ENCODE measurements around the gene IRF2BP2.
"Not testable (repeated sequence)": the region's sequence is repeated elsewhere in the genome, so short reads cannot be mapped to it uniquely, and the experiment has no call there.

The IRF2BP2 gene

DNA sequence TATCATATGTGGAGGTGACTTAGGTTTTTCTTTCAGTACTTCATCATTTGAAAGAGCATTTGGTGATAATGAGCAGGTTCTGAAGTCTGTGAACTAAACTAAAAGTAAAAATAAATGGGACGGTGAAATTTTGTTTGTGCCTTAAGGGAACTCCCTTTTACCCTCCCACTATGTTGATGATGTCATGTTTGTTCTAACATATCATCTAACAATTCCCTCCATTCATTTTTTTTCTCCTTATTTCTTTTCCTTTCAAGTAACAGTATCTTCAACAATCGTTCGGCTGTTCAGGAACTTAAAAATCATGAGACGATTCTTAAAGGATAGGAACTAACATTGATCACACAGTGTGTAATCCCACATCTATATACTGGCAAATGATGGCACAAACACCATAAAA is 30.0 kb upstream of the IRF2BP2 start:
- Histone ChIP-seq H4K8ac (ENCODE audit: low read depth, low read length) (no peak overlapping the region), H4K5ac (ENCODE audit: low read length) (no peak overlapping the region), H3K9ac (ENCODE audit: low read length) (no peak overlapping the region), H3K79me2 (ENCODE audit: control insufficient read depth, insufficient read depth, low read length) (no peaks in the 10 kb centered on the region), H3K23ac (ENCODE audit: low read length) (no peak overlapping the region), H3K18ac (ENCODE audit: low read length) (no peak overlapping the region), H2BK15ac (replicated peaks; ENCODE audit: low read depth) (no peak overlapping the region), H2BK5ac (ENCODE audit: low read length) (no peak overlapping the region), H3K27me3 (ENCODE audit: insufficient read depth, low read length, poor library complexity) (no peaks in the 10 kb centered on the region), H2AK5ac (ENCODE audit: low read length) (no peak overlapping the region), H3K56ac (ENCODE audit: low read length) (no peak overlapping the region), H3K36me3 (ENCODE audit: control insufficient read depth, insufficient read depth, low read length) (no peaks in the 10 kb centered on the region), H3K4me1 (ENCODE audit: control insufficient read depth, low read depth, low read length) (no peaks in the 10 kb centered on the region), H2BK120ac (ENCODE audit: low read depth, low read length) (no peak overlapping the region), H3K4ac (ENCODE audit: low read depth, low read length) (no peak overlapping the region), H3K4me2 (ENCODE audit: low read length) (no peak overlapping the region), H3K4me3 (ENCODE audit: low read length) (no peak overlapping the region), H3K79me1 (ENCODE audit: low read length) (no peaks in the 10 kb centered on the region), H3K27ac (ENCODE audit: low read depth, low read length) (no peak overlapping the region)
- WGBS (ENCODE audit: extremely low coverage, insufficient coverage, low lambda C conversion rate): 100% methylated on average over 2 of the region's 4 CpGs
- DNase-seq: no peak

DNA sequence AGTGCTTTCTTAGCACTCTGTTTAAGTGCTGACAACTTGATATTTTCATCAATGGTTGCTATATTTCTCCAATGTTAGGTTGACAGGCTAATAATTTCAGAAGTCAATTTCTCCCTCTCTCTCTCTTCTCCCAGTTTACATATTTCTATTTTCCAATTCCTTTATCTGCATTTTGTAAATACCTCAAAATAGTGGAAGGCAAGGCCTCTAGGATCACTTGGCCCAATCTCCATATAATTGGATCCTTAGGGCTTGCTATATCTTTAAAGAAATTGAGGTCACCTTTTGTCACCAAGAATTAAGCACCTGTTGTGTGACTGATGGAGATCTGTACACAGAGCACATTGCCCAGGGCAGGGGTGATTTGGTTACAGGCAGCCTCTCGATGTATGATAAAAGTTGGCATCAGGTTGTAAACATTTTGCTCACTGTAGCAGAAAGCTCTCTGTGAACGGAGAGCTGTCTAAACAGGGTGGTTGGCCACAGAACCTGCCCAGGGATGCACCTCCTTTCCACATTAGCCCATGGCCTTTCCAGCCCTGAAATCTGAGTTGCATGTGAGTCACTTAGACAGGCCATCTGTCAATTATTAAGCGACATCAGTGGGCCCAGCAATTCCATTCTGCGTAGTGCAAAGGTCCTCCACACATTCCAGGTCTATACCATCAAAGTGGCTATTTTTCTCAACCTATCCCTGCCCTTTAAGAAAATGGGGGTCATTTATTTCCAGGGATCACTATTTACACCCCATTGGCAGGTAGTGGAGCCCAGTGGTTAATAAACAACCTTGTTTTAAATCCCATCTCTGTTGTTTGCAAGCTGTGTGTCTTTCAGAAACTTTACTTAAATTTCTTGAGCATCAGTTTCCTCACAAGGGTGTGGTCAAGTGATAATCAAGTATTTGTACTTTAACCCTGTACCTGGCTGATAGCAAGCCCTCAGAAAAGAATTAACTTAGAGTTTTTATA is 29.1 kb upstream of the IRF2BP2 start:
- Histone ChIP-seq H3K4ac (ENCODE audit: low read depth, low read length) (no peak overlapping the region), H3K18ac (ENCODE audit: low read length) (no peak overlapping the region), H2BK15ac (replicated peaks; ENCODE audit: low read depth) (no peak overlapping the region), H4K5ac (ENCODE audit: low read length) (no peak overlapping the region), H3K36me3 (ENCODE audit: control insufficient read depth, insufficient read depth, low read length) (no peaks in the 10 kb centered on the region), H3K9ac (ENCODE audit: low read length) (no peak overlapping the region), H2BK5ac (ENCODE audit: low read length) (no peak overlapping the region), H3K4me2 (ENCODE audit: low read length) (no peak overlapping the region), H2AK5ac (ENCODE audit: low read length) (no peak overlapping the region), H4K8ac (ENCODE audit: low read depth, low read length) (no peak overlapping the region), H2BK120ac (ENCODE audit: low read depth, low read length) (no peak overlapping the region), H3K27me3 (ENCODE audit: insufficient read depth, low read length, poor library complexity) (no peaks in the 10 kb centered on the region), H3K79me2 (ENCODE audit: control insufficient read depth, insufficient read depth, low read length) (no peaks in the 10 kb centered on the region), H3K4me1 (ENCODE audit: control insufficient read depth, low read depth, low read length) (no peaks in the 10 kb centered on the region), H3K23ac (ENCODE audit: low read length) (no peak overlapping the region), H3K56ac (ENCODE audit: low read length) (no peak overlapping the region), H3K27ac (ENCODE audit: low read depth, low read length) (no peak overlapping the region), H3K4me3 (ENCODE audit: low read length) (no peak overlapping the region), H3K79me1 (ENCODE audit: low read length) (no peaks in the 10 kb centered on the region)
- no peak for DNase-seq
- no CpG with 5 or more reads among the region's 4 CpGs for WGBS (ENCODE audit: extremely low coverage, insufficient coverage, low lambda C conversion rate)

DNA sequence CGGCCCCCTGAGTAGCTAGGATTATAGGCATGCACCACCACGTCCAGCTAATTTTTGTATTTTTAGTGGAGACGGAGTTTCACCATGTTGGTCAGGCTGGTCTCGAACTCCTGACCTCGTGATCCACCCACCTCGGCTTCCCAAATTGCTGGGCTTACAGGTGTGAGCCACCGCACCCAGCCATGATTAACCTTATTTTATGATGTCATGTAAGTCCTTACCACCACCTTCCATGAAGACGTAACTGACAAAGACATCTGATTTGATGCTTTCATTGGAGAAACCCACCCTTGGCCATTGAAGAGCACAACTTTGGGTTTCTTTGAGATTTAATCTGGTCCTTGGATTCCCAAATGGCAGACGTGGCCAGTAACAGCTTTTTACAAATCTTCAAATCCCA is 24.9 kb upstream of the IRF2BP2 start:
- H3K36me3 ChIP-seq (ENCODE audit: control insufficient read depth, insufficient read depth, low read length); DNase-seq; H3K56ac ChIP-seq (ENCODE audit: low read length); H4K5ac ChIP-seq (ENCODE audit: low read length); H3K79me2 ChIP-seq (ENCODE audit: control insufficient read depth, insufficient read depth, low read length); H3K79me1 ChIP-seq (ENCODE audit: low read length); H4K8ac ChIP-seq (ENCODE audit: low read depth, low read length); H3K4me1 ChIP-seq (ENCODE audit: control insufficient read depth, low read depth, low read length); H3K18ac ChIP-seq (ENCODE audit: low read length); H2BK5ac ChIP-seq (ENCODE audit: low read length); H2BK120ac ChIP-seq (ENCODE audit: low read depth, low read length); H3K27ac ChIP-seq (ENCODE audit: low read depth, low read length); H3K4me3 ChIP-seq (ENCODE audit: low read length); H3K9ac ChIP-seq (ENCODE audit: low read length); H2BK15ac ChIP-seq (replicated peaks; ENCODE audit: low read depth); H3K4me2 ChIP-seq (ENCODE audit: low read length); H2AK5ac ChIP-seq (ENCODE audit: low read length); H3K23ac ChIP-seq (ENCODE audit: low read length); H3K27me3 ChIP-seq (ENCODE audit: insufficient read depth, low read length, poor library complexity); H3K4ac ChIP-seq (ENCODE audit: low read depth, low read length): not testable (repeated sequence)
- no CpG with 5 or more reads among the region's 9 CpGs for WGBS (ENCODE audit: extremely low coverage, insufficient coverage, low lambda C conversion rate)

DNA sequence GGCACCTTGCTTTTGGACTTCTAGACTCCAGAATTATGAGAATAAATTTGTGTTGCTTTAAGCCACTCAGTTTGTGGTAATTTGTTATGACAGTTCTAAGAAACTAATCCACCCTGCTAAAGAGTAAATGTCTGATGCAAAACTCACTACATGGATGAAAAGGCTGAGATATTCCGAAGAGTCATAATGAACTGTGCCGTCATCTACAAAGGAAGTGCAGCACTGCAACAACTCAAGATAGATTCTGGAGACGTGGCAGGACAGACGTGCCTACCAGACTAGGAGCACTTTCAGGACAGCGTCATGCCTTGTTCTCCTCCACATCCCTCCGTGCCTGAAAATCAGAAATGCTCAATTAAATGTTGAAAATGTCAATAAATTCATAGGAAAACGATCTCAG is 24.4 kb upstream of the IRF2BP2 start:
- no peak overlapping the region for H2BK120ac ChIP-seq (ENCODE audit: low read depth, low read length)
- no peak overlapping the region for H4K8ac ChIP-seq (ENCODE audit: low read depth, low read length)
- H4K5ac ChIP-seq (ENCODE audit: low read length): no peak overlapping the region
- WGBS (ENCODE audit: extremely low coverage, insufficient coverage, low lambda C conversion rate): no CpG with 5 or more reads among the region's 7 CpGs
- no peak overlapping the region for H2AK5ac ChIP-seq (ENCODE audit: low read length)
- H3K9ac ChIP-seq (ENCODE audit: low read length): no peak overlapping the region
- no peak overlapping the region for H3K4ac ChIP-seq (ENCODE audit: low read depth, low read length)
- no peak overlapping the region for H3K18ac ChIP-seq (ENCODE audit: low read length)
- H3K4me2 ChIP-seq (ENCODE audit: low read length): no peak overlapping the region
- H3K56ac ChIP-seq (ENCODE audit: low read length): no peak overlapping the region
- H3K23ac ChIP-seq (ENCODE audit: low read length): no peak overlapping the region
- no peaks in the 10 kb centered on the region for H3K27me3 ChIP-seq (ENCODE audit: insufficient read depth, low read length, poor library complexity)
- no peaks in the 10 kb centered on the region for H3K36me3 ChIP-seq (ENCODE audit: control insufficient read depth, insufficient read depth, low read length)
- H3K4me3 ChIP-seq (ENCODE audit: low read length): no peak overlapping the region
- no peak overlapping the region for H3K27ac ChIP-seq (ENCODE audit: low read depth, low read length)
- no peak overlapping the region for H2BK5ac ChIP-seq (ENCODE audit: low read length)
- no peaks in the 10 kb centered on the region for H3K79me1 ChIP-seq (ENCODE audit: low read length)
- H2BK15ac ChIP-seq (replicated peaks; ENCODE audit: low read depth): no peak overlapping the region
- no peaks in the 10 kb centered on the region for H3K4me1 ChIP-seq (ENCODE audit: control insufficient read depth, low read depth, low read length)
- H3K79me2 ChIP-seq (ENCODE audit: control insufficient read depth, insufficient read depth, low read length): no peaks in the 10 kb centered on the region
- no peak for DNase-seq

DNA sequence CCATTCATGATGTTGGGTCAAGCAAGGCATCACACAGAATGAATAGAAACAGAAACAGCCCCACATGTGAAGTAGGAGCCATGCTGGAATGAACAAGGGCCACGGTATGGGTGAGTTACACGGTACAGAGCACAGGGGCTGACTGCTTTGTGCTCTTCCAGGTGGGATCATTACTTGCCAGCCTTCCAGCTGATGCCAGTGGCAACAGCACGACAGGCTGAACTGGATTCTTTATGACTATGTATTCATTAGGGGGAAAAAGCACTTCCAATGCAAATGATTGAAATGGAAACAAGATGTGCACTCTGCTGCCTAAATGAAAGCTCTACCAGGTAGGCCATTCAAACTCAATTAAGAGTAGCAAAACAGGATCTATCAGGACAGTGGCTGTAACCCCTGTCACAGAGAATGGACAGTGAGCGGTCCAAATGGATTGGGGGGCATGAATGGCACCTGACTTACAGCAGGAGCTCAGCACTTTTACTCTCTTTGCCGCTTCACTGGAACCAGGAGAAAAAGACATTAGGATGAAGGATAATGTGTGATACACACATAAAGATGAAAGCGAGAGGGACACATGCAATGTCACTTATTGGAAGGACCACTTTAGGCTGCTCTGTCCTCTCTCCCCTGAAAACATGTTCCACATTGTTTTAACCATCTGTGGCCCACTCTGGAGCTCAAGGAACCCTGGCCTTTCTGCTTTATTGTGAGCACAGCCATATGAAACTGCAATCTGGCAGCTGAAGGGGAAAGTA is 23.4 kb upstream of the IRF2BP2 start:
- Histone ChIP-seq H3K27ac (ENCODE audit: low read depth, low read length) (no peak overlapping the region), H3K56ac (ENCODE audit: low read length) (no peak overlapping the region), H3K4ac (ENCODE audit: low read depth, low read length) (no peak overlapping the region), H3K36me3 (ENCODE audit: control insufficient read depth, insufficient read depth, low read length) (no peaks in the 10 kb centered on the region), H2BK5ac (ENCODE audit: low read length) (no peak overlapping the region), H2BK15ac (replicated peaks; ENCODE audit: low read depth) (no peak overlapping the region), H4K8ac (ENCODE audit: low read depth, low read length) (no peak overlapping the region), H3K9ac (ENCODE audit: low read length) (no peak overlapping the region), H2AK5ac (ENCODE audit: low read length) (no peak overlapping the region), H3K4me2 (ENCODE audit: low read length) (no peak overlapping the region), H3K23ac (ENCODE audit: low read length) (no peak overlapping the region), H3K18ac (ENCODE audit: low read length) (no peak overlapping the region), H3K79me2 (ENCODE audit: control insufficient read depth, insufficient read depth, low read length) (no peaks in the 10 kb centered on the region), H4K5ac (ENCODE audit: low read length) (no peak overlapping the region), H3K4me3 (ENCODE audit: low read length) (no peak overlapping the region), H3K27me3 (ENCODE audit: insufficient read depth, low read length, poor library complexity) (no peaks in the 10 kb centered on the region), H2BK120ac (ENCODE audit: low read depth, low read length) (no peak overlapping the region), H3K4me1 (ENCODE audit: control insufficient read depth, low read depth, low read length) (no peaks in the 10 kb centered on the region), H3K79me1 (ENCODE audit: low read length) (no peaks in the 10 kb centered on the region)
- no CpG with 5 or more reads among the region's 6 CpGs for WGBS (ENCODE audit: extremely low coverage, insufficient coverage, low lambda C conversion rate)
- DNase-seq: no peak
